Body of pancreas (tissue), 4 donors: ENCODE results near the gene IL12B. TPM values are rescaled to one million over a fixed set of nuclear protein-coding genes. Genes with fewer than 3 reads are reported as not detected.
"Not testable (repeated sequence)": the region's sequence is repeated elsewhere in the genome, so short reads cannot be mapped to it uniquely, and the experiment has no call there.

Experiments
- ATAC-seq: fragments of 150-250 bp; one replicate; pipeline ENCODE4 v1.9.1; 2016
- DNase-seq, 4 donors: peaks; one replicate each; pipeline ENCODE4 v3.0.0-alpha.2; 2019
- H3K27ac ChIP-seq, 4 donors: fragments of 200-600 bp; sonication (generic); 1 replicate in 3 of 4; 2 replicates in 1 of 4; pipeline versions ENCODE4 v1.5.1 to v1.6.1; 2016 to 2019; ENCODE audit warnings: mild to moderate bottlenecking in 1 of 4, mixed read lengths in 1 of 4, moderate library complexity in 1 of 4
- H3K27me3 ChIP-seq, 2 donors: fragments of 200-600 bp; sonication (generic); one replicate each; pipeline ENCODE4 v1.6.0; 2016; ENCODE audit warnings: mild to moderate bottlenecking in 1 of 2
- H3K36me3 ChIP-seq, 2 donors: fragments of 200-600 bp; sonication (generic); replicated peaks in 1 of 2; 2 replicates each; pipeline ENCODE4 v1.5.1; 2016; ENCODE audit warnings: low read depth in 2 of 2; ENCODE audit not compliant: insufficient read depth in 1 of 2
- H3K4me1 ChIP-seq: fragments of 200-600 bp; sonication (generic); one replicate; pipeline ENCODE4 v1.6.0; 2016
- H3K4me3 ChIP-seq, 2 donors: fragments of 200-600 bp; sonication (generic); 1 replicate in 1 of 2; 2 replicates in 1 of 2; pipeline ENCODE4 v1.5.1; 2016 to 2019
- H3K9me3 ChIP-seq, 3 donors: fragments of 200-600 bp; sonication (generic); 1 replicate in 2 of 3; 2 replicates in 1 of 3; pipeline ENCODE4 v1.5.1; 2016
- POLR2A ChIP-seq, 3 donors: fragments of 450-650 bp; IDR thresholded peaks; one replicate each; pipeline ENCODE4 v1.6.1; 2016; ENCODE audit warnings: antibody characterized with exemption in 3 of 3, mild to moderate bottlenecking in 2 of 3
- WGBS, 2 donors: methylation state at CpG; one replicate each; pipeline ENCODE4 v1.1.5; 2017; 5-methylcytosine and 5-hydroxymethylcytosine counted together
- intact Hi-C: fragments of 100-400 bp; cut with DNase I; formaldehyde crosslinking; loops from one replicate; pipeline ENCODE4 v1.15.1; 2023
- total RNA-seq, 2 donors: library from RNA; depleted of rRNA; stranded (reverse); fragments of >200 nt; gene quantifications; one replicate each; pipeline ENCODE4 v1.1.0, GENCODE V29; 2016
- TF ChIP-seq, protein P1 (sequence below), 7 experiments: fragments of 450-650 bp in 4 of 7; fragments of 200-600 bp in 3 of 7; sonication (generic) in 3 of 7; IDR thresholded peaks; one replicate each; pipeline ENCODE4 v1.5.1; 2016 to 2019; ENCODE audit warnings: antibody characterized with exemption in 7 of 7

IL12B gene
- total RNA-seq, 2 donors from 2014 or later: not detected

DNA sequence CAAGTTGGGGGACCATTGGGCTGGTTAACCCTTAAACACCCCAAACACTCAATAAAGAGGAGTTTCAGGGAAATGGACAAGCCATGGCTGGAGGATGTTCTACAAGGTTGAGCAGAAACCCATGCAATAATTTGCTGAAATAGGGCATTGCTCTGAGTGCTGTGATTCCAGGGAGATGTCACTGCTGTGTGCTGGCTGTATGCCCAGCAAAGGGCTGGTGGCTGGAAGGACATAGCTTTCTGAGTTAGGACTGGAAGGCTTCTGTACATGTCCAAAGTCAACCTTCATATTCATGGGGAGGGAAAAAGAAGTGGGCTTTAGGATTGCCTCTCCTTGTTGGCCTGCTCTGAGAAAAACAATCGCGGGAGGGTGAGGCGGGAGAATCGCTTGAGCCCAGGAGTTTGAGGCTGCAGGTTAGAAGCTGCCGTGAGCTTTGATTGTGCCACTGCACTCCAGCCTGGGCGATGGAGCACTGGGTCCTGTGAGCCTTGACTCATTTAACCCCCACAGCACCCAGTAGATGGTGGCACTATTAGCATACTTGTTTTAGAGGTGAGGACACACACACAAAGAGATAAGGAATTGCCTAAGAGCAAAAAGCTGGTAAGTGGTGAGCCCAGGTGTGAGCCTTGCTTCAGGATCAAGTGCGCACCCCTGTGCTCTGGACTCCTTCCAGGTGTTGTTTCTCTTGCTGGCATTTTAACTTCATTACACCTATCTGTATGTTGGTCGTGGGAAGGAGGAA is 20.4 kb downstream of the IL12B start:
- Histone ChIP-seq H3K36me3 (no peaks in the 10 kb centered on the region), H3K4me3 (no peak overlapping the region), H3K27me3 (no peaks in the 10 kb centered on the region), H3K9me3 (no peaks in the 10 kb centered on the region), H3K27ac (no peak overlapping the region), H3K4me1 (no peaks in the 10 kb centered on the region)
- intact Hi-C loops: no loop called here
- ATAC-seq (no peak), DNase-seq (no peak)
- TF ChIP-seq, protein P1, sequence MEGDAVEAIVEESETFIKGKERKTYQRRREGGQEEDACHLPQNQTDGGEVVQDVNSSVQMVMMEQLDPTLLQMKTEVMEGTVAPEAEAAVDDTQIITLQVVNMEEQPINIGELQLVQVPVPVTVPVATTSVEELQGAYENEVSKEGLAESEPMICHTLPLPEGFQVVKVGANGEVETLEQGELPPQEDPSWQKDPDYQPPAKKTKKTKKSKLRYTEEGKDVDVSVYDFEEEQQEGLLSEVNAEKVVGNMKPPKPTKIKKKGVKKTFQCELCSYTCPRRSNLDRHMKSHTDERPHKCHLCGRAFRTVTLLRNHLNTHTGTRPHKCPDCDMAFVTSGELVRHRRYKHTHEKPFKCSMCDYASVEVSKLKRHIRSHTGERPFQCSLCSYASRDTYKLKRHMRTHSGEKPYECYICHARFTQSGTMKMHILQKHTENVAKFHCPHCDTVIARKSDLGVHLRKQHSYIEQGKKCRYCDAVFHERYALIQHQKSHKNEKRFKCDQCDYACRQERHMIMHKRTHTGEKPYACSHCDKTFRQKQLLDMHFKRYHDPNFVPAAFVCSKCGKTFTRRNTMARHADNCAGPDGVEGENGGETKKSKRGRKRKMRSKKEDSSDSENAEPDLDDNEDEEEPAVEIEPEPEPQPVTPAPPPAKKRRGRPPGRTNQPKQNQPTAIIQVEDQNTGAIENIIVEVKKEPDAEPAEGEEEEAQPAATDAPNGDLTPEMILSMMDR (IDR thresholded peaks at IDR 0.05): no peak
- no peak for TF ChIP-seq POLR2A (IDR thresholded peaks at IDR 0.05)
- 62 to 66% methylated on average over 8 of the region's 8 CpGs for WGBS, 2 donors

DNA sequence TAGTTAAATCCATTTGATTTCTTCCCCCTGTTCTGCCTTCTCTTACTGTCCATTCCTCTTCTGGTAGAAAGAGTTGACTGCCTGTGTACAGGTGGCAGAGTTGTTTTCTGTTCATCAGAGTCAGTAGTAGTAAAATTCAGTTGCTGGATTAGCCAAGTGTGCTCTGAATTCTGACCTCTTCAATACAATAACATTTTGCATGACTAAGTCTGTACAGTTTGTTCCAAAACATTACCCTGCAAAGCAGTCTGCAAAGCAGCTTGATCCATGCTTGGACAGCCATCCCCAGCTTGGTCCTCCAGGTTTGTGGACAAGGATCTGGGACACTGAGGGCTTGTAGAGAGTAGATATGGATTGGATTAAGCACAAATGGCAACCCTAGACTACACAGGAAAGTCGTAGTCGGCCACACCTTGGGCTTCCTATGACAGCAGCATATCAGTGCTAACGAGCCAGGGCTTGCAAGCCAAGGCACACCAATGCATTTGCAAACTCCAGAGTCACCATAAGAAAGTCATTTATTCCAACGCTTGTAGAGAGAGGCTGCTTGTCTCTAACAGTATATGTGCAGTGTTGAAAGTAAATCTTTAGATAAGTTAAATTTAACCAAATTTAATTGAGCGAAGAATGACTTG is 25.2 kb downstream of the IL12B start:
- WGBS, 2 donors: 50 to 81% methylated on average over 5 of the region's 5 CpGs
- Histone ChIP-seq H3K4me3 (no peak overlapping the region), H3K27ac (no peak overlapping the region), H3K9me3 (peaks cover 0 to 6% (median 0%) of the 10 kb centered on the region in 3 donors), H3K27me3 (no peaks in the 10 kb centered on the region), H3K4me1 (no peaks in the 10 kb centered on the region), H3K36me3 (no peaks in the 10 kb centered on the region)
- ATAC-seq (no peak), DNase-seq (no peak)
- TF ChIP-seq, protein P1 (IDR thresholded peaks at IDR 0.05): no peak
- TF ChIP-seq POLR2A (IDR thresholded peaks at IDR 0.05): no peak
- intact Hi-C loops: no loop called here

DNA sequence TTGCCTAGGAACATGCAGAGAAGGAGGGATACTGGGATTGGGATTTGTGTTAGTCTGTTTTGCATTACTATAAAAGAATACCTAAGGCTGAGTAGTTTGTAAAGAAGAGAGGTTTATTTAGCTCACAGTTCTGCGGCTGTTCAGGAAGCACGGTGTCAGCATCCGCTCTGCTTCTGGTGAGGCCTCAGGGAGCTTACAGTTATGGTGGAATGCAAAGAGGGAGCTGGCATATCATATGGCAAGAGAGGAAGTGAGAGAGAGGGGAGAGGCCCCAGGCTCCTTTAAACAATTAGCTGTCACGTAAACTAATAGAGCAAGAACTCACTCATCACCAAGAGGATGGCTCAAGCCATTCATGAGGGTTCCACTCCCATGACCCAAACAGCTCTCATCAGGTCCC is 27.0 kb downstream of the IL12B start:
- intact Hi-C loops: no loop called here
- Histone ChIP-seq H3K4me3 (no peak overlapping the region), H3K36me3 (no peaks in the 10 kb centered on the region), H3K4me1 (no peaks in the 10 kb centered on the region), H3K27ac (no peak overlapping the region), H3K27me3 (no peaks in the 10 kb centered on the region), H3K9me3 (peaks cover 0 to 9% (median 0%) of the 10 kb centered on the region in 3 donors)
- ATAC-seq (no peak), DNase-seq (no peak)
- 84 to 94% methylated on average over 4 of the region's 4 CpGs for WGBS, 2 donors
- TF ChIP-seq POLR2A (IDR thresholded peaks at IDR 0.05): no peak
- TF ChIP-seq, protein P1 (IDR thresholded peaks at IDR 0.05): no peak

DNA sequence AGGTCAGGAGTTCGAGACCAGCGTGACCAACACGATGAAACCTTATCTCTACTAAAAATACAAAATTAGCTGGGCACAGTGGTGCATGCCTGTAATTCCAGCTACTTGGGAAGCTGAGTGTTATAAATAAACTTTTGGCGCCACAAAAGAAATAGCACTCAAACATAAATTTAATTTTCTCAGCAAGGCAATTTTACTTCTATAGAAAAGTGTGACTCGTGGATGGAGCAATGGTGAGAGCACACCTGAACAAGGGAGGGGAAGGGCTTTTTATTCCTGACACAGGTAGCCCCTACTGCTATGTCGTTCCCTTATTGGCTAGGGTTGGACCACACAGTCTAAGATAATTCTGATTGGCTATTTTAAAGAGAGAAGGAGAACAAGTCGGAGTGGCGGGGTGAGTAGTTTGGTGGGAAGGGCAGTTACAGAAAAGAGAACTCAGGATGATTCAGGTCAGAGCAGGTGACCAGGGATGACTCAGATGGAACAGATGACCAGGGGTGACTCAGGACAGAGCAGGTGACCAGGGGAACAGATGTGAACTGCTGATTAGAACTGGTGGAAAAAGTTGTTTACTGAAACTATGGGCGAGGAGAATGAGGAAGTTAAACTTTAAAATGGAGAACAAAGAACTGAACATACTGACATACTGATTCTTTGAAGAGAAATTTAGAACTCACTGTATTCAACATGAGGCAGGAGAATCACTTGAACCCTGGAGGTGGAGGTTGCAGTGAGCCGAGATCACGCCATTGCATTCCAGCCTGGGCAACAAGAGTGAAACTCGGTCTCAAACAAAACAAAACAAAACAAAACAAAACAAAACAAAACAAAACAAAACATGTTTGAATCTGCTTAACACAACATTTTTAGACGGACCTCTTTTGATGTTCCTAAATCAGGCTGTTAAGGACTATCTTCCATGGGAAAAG is 28.1 kb downstream of the IL12B start:
- H3K36me3 ChIP-seq, H3K27me3 ChIP-seq, intact Hi-C loops, H3K4me3 ChIP-seq, ATAC-seq, H3K4me1 ChIP-seq, H3K27ac ChIP-seq, DNase-seq: not testable (repeated sequence)
- peaks cover 0 to 14% (median 0%) of the 10 kb centered on the region in 3 donors for H3K9me3 ChIP-seq
- 73 to 77% methylated on average over 13 of the region's 13 CpGs for WGBS, 2 donors

DNA sequence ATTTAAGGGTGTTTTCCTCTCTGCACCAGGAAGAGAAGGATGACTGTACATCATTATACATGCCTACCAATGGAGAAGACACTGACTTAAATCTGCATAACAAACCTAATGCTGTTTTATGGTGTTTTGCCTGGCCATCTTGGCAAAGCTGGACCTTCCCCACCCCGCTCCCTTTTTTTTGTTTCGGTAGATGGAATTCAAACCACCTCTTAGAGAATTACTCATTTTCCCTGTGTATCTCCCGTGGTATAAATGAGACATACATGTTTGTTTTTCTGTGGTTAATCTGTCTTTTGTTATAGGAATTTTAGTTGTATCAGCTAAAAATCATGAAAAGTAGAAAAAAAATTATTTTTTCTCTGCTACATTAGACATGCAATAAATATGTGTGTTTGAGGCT is 28.8 kb downstream of the IL12B start:
- H3K4me3 ChIP-seq: no peak overlapping the region
- H3K9me3 ChIP-seq: peaks cover 0 to 14% (median 0%) of the 10 kb centered on the region in 3 donors
- 77 to 79% methylated on average over 3 of the region's 3 CpGs for WGBS, 2 donors
- no peaks in the 10 kb centered on the region for H3K4me1 ChIP-seq
- TF ChIP-seq, protein P1 (IDR thresholded peaks at IDR 0.05): no peak
- TF ChIP-seq POLR2A (IDR thresholded peaks at IDR 0.05): no peak
- no peaks in the 10 kb centered on the region for H3K27me3 ChIP-seq
- DNase-seq (no peak), ATAC-seq (no peak)
- intact Hi-C loops: no loop called here
- H3K36me3 ChIP-seq: no peaks in the 10 kb centered on the region
- H3K27ac ChIP-seq: no peak overlapping the region

DNA sequence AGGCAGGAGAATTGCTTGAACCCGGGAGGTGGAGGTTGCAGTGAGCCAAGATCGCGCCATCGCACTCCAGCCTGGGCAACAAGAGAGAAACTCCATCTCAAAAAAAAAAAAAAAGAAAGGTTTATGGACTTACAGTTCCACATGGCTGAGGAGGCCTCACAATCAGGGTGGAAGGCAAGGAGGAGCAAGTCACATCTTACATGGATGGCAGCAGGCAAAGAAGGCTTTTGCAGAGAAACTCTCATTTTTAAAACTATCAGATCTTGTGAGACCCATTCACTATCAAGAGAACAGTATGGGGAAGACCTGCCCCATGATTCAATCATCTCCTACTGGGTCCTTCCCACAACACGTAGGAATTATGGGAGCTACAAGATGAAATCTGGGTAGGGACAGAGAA is 33.0 kb downstream of the IL12B start:
- intact Hi-C loops, H3K27ac ChIP-seq, H3K27me3 ChIP-seq, H3K36me3 ChIP-seq, ATAC-seq, H3K4me1 ChIP-seq, H3K4me3 ChIP-seq, DNase-seq: not testable (repeated sequence)
- WGBS, 2 donors: 88 to 91% methylated on average over 5 of the region's 5 CpGs
- peaks cover 0 to 13% (median 0%) of the 10 kb centered on the region in 3 donors for H3K9me3 ChIP-seq
